Activated T-cell treated with anti-CD3 and anti-CD28 coated beads, Interleukin-2, amount 50 U/mL, for 72 hours (primary cell): Measurements from ENCODE around the gene RBBP5. TPM values are rescaled to one million over a fixed set of nuclear protein-coding genes. Genes with fewer than 3 reads are reported as not detected.

Experiments used
- ATAC-seq, 2 donors: fragments of 150-1000 bp; cut with Tn5 transposase; replicated peaks in 1 of 2; 2 replicates each; pipeline ENCODE4 v1.10.0; 2021; ENCODE audit warnings: moderate library complexity in 2 of 2, mild to moderate bottlenecking in 1 of 2
- DNase-seq, 2 donors: peaks; one replicate each; pipeline ENCODE4 v3.0.0; 2021 to 2022; ENCODE audit warnings: mixed read lengths in 1 of 2
- H3K27ac Mint-ChIP-seq: one replicate; pipeline ENCODE4 v1.8.0; 2022; ENCODE audit warnings: mild to moderate bottlenecking, moderate library complexity, mixed read lengths
- H3K27me3 Mint-ChIP-seq: one replicate; pipeline ENCODE4 v1.8.0; 2022; ENCODE audit warnings: low read depth, mixed read lengths
- H3K36me3 Mint-ChIP-seq, 2 donors: one replicate each; pipeline ENCODE4 v1.8.0; 2022; ENCODE audit warnings: mixed read lengths in 2 of 2, mild to moderate bottlenecking in 1 of 2; ENCODE audit not compliant: insufficient read depth in 2 of 2
- H3K4me1 Mint-ChIP-seq: one replicate; pipeline ENCODE4 v1.8.0; 2022; ENCODE audit warnings: low read depth, mixed read lengths
- H3K4me3 Mint-ChIP-seq, 2 donors: one replicate each; pipeline ENCODE4 v1.8.0; 2022; ENCODE audit warnings: mild to moderate bottlenecking in 2 of 2, mixed read lengths in 2 of 2, moderate library complexity in 2 of 2
- H3K9me3 Mint-ChIP-seq, 2 donors: one replicate each; pipeline ENCODE4 v1.8.0; 2022; ENCODE audit warnings: mixed read lengths in 2 of 2
- total RNA-seq, 2 donors: library from RNA; stranded (reverse); gene quantifications; one replicate each; pipeline ENCODE4 v1.2.3, GENCODE V29; 2022

RBBP5 gene
- total RNA-seq, 2 donors from 2014 or later = 19.9 to 28.4 TPM

DNA sequence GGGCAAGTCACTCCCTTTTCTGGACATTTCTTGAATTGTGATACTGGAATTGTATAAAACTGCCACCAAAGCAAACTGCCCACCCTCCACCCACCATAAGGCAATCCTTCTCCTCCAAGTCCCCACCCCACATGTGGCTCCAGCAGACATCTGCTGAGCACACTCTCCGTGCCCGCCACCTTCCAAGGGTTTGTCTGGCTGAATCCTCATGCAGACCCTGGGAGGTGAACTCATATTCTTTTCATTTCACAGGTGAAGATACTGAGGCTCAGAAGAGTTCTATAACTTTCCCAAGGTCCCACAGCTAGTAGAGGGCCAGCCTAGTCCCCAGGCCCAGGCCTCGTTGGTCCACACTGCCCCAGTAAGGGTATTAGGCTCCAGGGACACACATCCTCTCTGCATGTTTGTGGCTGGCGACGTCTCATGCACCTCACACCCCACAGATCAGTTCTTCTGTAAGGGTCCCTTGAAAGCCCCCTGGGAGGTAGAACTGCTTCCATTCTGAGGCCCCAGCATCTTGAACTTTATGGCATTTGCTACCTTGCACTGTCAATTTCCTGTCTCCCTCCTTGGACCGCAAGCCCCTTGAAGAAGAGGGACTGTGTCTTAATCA is 64.7 kb downstream of the RBBP5 start:
- H3K9me3 Mint-ChIP-seq = no peaks in the 10 kb centered on the region
- no peaks in the 10 kb centered on the region for H3K4me1 Mint-ChIP-seq
- no peak for DNase-seq
- H3K27me3 Mint-ChIP-seq = no peaks in the 10 kb centered on the region
- H3K27ac Mint-ChIP-seq = no peak overlapping the region
- H3K4me3 Mint-ChIP-seq = no peak overlapping the region
- no peaks in the 10 kb centered on the region for H3K36me3 Mint-ChIP-seq
- no peak for ATAC-seq

DNA sequence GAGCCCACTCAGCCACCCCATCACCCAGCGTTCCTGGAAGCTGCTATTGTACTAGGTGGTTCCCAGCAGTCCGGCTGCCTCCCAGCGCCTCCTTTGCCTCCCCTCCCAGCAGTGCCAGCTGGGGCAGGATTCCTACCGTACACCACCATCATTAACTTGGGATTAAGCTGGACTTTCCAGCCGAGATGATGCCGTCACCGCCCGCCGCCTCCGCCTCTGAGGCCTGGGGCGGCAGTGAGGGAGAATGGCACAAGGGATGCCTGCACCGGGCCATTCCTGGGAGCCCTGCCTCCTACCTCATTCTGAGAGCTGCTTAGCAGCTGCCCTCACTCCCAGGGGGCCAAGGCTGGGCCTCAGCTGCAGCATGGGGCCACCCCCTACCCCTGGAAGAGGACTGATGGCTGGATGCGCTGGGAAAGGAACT is 65.6 kb downstream of the RBBP5 start:
- Mint-ChIP-seq H3K4me3 (no peak overlapping the region), H3K4me1 (no peaks in the 10 kb centered on the region)
- no peak for DNase-seq

DNA sequence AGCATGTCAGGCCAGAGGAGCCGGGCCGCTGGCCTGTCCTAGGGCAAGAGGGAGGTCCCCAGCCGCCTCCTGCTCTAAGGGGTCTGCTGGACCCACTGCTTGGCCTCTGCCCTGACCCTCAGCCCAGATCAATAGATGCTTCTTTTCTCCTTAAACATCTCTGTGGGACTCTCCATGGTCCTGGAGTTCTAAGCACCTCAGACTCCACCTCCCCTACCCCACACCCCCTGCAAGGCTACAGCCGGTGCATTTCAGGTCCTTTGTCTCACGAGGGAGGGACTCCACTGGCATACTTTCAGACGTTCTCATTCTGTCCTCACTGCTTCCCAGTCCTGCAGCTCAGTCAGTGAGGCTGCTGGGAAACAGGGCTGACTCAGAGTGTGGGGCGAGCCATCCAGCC is 67.8 kb downstream of the RBBP5 start:
- no peak for ATAC-seq
- H3K4me1 Mint-ChIP-seq = no peaks in the 10 kb centered on the region

More for the DNA sequence above, 65.6 kb downstream of the RBBP5 start:
- no peaks in the 10 kb centered on the region for H3K9me3 Mint-ChIP-seq
- H3K27me3 Mint-ChIP-seq = no peaks in the 10 kb centered on the region
- ATAC-seq = no peak
- H3K36me3 Mint-ChIP-seq = no peaks in the 10 kb centered on the region
- no peak overlapping the region for H3K27ac Mint-ChIP-seq

GRCh38 chr1:205053296-205053695 is 68.5 kb downstream of the RBBP5 start:
- Mint-ChIP-seq H3K4me1 (no peaks in the 10 kb centered on the region), H3K4me3 (no peak overlapping the region), H3K9me3 (no peaks in the 10 kb centered on the region), H3K27ac (no peak overlapping the region), H3K27me3 (no peaks in the 10 kb centered on the region), H3K36me3 (no peaks in the 10 kb centered on the region)
- ATAC-seq (no peak), DNase-seq (no peak)

More for the DNA sequence above, 67.8 kb downstream of the RBBP5 start:
- H3K4me3 Mint-ChIP-seq = no peak overlapping the region
- H3K36me3 Mint-ChIP-seq = no peaks in the 10 kb centered on the region
- DNase-seq = no peak
- no peaks in the 10 kb centered on the region for H3K27me3 Mint-ChIP-seq
- H3K27ac Mint-ChIP-seq = no peak overlapping the region
- H3K9me3 Mint-ChIP-seq = no peaks in the 10 kb centered on the region

DNA sequence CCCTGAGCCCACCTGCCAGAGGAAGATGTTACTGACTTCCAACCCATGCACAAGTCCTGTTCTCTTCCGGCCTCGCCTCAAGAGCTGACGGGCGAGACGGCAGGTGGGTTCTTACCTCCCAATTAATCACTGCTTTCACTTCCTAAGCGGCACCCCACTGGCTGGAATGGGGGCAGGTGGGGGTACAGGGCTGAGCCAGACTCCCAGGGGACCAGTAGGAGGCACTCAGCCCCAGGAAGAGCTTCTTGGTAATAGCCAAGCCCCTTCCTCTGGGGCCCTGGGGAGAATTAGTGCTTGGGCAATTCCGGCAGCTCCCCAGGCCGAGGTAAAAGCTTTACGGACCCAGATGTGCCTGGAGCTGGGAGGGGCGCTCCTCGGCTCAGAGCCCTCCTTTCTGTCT is 69.1 kb downstream of the RBBP5 start:
- no peak overlapping the region for H3K4me3 Mint-ChIP-seq
- H3K27ac Mint-ChIP-seq = no peak overlapping the region
- no peaks in the 10 kb centered on the region for H3K4me1 Mint-ChIP-seq
- no peak for DNase-seq
- no peaks in the 10 kb centered on the region for H3K9me3 Mint-ChIP-seq
- H3K36me3 Mint-ChIP-seq = no peaks in the 10 kb centered on the region
- ATAC-seq = no peak
- no peaks in the 10 kb centered on the region for H3K27me3 Mint-ChIP-seq

DNA sequence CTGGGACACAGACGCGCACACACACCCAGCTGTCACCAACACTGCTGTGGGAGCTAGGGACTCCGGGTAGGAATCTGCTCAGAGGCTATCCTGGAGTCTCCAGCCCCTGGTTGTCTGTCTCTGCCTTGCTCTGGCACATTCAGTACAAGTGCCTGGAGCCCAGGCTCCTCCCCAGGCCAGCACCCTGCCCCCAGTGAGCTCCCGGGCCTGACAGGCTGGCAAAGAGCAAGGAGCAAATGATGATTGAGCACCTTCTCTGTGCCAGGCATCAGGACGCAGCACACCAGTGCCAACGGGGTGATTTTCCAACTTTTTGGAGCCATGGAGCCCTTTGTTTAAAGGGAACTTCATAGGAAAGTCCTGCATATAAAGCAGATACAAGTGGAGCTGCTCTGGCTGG is 72.3 kb downstream of the RBBP5 start:
- H3K27me3 Mint-ChIP-seq = peaks cover 14% of the 10 kb centered on the region
- no peaks in the 10 kb centered on the region for H3K9me3 Mint-ChIP-seq
- no peak for DNase-seq

GRCh38 chr1:205048382-205048781 is 73.4 kb downstream of the RBBP5 start:
- Mint-ChIP-seq H3K27me3 (peaks cover 22% of the 10 kb centered on the region), H3K27ac (no peak overlapping the region), H3K36me3 (no peaks in the 10 kb centered on the region), H3K9me3 (no peaks in the 10 kb centered on the region), H3K4me1 (no peaks in the 10 kb centered on the region), H3K4me3 (no peak overlapping the region)
- DNase-seq (no peak), ATAC-seq (no peak)

More for the DNA sequence above, 72.3 kb downstream of the RBBP5 start:
- H3K4me3 Mint-ChIP-seq = no peak overlapping the region
- H3K36me3 Mint-ChIP-seq = no peaks in the 10 kb centered on the region
- no peak for ATAC-seq
- no peak overlapping the region for H3K27ac Mint-ChIP-seq
- no peaks in the 10 kb centered on the region for H3K4me1 Mint-ChIP-seq

DNA sequence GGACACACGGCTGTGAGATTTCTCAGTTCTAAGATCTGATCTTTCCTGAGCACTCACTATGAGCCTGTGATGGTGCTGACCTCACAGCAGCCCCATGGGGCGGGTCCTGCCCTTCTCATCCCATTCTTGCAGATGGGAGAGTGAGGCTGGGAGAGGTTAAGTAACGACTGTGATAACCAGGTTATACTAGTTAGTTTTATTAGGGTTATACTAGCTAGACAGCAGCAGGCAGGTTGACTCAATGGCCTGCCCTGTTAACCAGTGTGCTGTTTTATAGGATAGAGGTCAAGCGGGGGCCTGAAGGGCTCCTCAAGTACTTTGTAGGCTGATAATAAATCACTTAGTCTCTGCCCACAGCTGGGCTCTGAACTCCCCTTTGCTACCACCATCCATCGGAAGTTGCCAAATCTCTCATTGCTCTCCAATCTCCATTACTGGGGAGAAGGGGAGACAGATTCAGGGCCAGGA is 74.0 kb downstream of the RBBP5 start:
- DNase-seq = no peak
- H3K9me3 Mint-ChIP-seq = no peaks in the 10 kb centered on the region
- peaks cover 22% of the 10 kb centered on the region for H3K27me3 Mint-ChIP-seq
- H3K36me3 Mint-ChIP-seq = no peaks in the 10 kb centered on the region
- no peak overlapping the region for H3K4me3 Mint-ChIP-seq
- no peak overlapping the region for H3K27ac Mint-ChIP-seq
- no peaks in the 10 kb centered on the region for H3K4me1 Mint-ChIP-seq
- no peak for ATAC-seq

DNA sequence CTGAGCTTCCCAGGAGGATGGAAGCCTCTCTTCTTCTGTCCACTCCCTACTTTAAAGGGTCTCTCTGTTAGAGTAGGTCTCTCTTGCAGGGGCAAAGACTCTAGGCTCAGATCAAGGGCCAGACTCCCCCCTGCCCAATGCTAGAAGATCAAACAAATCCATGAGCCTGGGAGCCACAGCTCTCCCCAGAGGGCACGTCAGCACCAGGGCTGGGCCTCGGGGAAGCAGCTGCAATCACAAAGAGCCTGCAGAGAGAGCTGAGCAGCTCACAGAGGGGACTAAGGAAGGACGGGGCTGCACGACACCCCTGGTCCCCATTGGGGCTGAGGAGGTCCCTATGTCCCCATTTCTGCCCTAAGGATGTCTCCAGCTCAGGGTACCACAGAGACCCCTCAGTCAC is 74.9 kb downstream of the RBBP5 start:
- H3K27me3 Mint-ChIP-seq = peaks cover 25% of the 10 kb centered on the region
- no peak overlapping the region for H3K4me3 Mint-ChIP-seq
- H3K9me3 Mint-ChIP-seq = no peaks in the 10 kb centered on the region
- DNase-seq = no peak
- no peaks in the 10 kb centered on the region for H3K36me3 Mint-ChIP-seq
- no peak for ATAC-seq
- H3K27ac Mint-ChIP-seq = no peak overlapping the region
- H3K4me1 Mint-ChIP-seq = no peaks in the 10 kb centered on the region

DNA sequence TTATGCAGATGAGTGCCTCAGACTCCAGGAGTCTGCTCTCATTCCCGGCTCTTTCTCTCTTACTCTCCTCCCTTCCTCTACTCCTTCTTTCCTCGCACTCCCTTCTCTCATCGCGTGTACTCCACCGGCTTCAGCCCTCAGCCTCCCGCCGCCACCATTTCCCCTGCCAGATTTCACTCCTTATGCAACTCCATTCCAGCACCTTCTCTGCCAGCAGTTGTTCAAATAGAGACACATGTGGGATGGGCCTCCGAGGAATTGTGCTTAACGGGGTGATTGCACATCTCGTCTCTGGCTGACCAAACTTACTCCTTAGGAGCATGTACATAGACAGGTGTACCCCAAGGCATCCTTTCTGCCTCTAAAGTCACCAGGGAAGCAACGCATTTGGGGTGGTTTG is 76.6 kb downstream of the RBBP5 start:
- Mint-ChIP-seq H3K4me3 (no peak overlapping the region), H3K27ac (no peak overlapping the region), H3K36me3 (no peaks in the 10 kb centered on the region), H3K4me1 (no peaks in the 10 kb centered on the region), H3K27me3 (peaks cover 37% of the 10 kb centered on the region), H3K9me3 (no peaks in the 10 kb centered on the region)
- DNase-seq = no peak
- no peak for ATAC-seq

- Mint-ChIP-seq H3K36me3 (no peaks in the 10 kb centered on the region), H3K9me3 (no peaks in the 10 kb centered on the region), H3K27ac (no peak overlapping the region), H3K4me1 (no peaks in the 10 kb centered on the region), H3K4me3 (no peak overlapping the region), H3K27me3 (peaks cover 37% of the 10 kb centered on the region)
- no peak for ATAC-seq
- no peak for DNase-seq
These were observed 77.0 kb downstream of the RBBP5 start for GRCh38 chr1:205044741-205045140.

DNA sequence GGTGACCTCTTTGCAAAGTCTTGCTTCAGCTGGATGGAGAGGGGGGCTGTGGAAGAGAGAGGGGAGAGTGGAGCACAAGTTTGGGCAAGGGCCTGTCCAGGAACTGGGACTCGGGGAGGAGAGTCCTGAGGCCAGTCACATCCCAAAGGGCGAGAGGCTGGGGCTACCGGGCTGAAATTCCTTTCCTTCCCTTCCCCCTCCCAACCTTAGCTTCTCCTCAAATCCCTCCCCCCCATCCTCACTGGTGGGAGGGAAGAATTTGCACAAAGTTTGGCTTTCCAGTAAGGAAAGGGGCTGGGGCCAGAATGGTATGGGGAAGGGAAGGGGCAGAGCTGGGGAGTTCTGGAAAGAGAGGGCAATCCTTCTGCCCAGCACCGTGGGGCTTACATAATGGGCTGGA is 77.9 kb downstream of the RBBP5 start:
- Mint-ChIP-seq H3K27ac (no peak overlapping the region), H3K4me1 (no peaks in the 10 kb centered on the region), H3K36me3 (no peaks in the 10 kb centered on the region), H3K9me3 (no peaks in the 10 kb centered on the region), H3K4me3 (no peak overlapping the region), H3K27me3 (peaks cover 37% of the 10 kb centered on the region)
- no peak for ATAC-seq
- no peak for DNase-seq

- Mint-ChIP-seq H3K4me1 (no peaks in the 10 kb centered on the region), H3K27ac (no peak within 1 kb of the TSS), H3K36me3 (no peaks in the 10 kb centered on the region), H3K27me3 (peaks cover 37% of the 10 kb centered on the region), H3K9me3 (no peaks in the 10 kb centered on the region), H3K4me3 (no peak within 1 kb of the TSS)
- no peak for DNase-seq
- no peak for ATAC-seq
These were observed 78.6 kb downstream of the RBBP5 start, which contains the start of gene CNTN2 for GRCh38 chr1:205042911-205043806. TSS of gene CNTN2 (plus strand) at chr1:205043212. CDS start at chr1:205053186, 9,974 bp downstream.
